Subcutaneous adipose tissue (tissue), 4 donors: Measurements from ENCODE around the gene EXOC6B. TPM values are rescaled to one million over a fixed set of nuclear protein-coding genes. Genes with fewer than 3 reads are reported as not detected.

Experiments
- CTCF ChIP-seq: fragments of 450-650 bp; IDR thresholded peaks from one replicate; pipeline ENCODE4 v1.5.1; 2016; ENCODE audit warnings: low read depth, mild to moderate bottlenecking, control low read depth, antibody characterized with exemption, moderate library complexity
- total RNA-seq, 4 donors: library from RNA; depleted of rRNA; stranded (reverse); fragments of >200 nt; gene quantifications; one replicate each; pipeline ENCODE4 v1.1.0, GENCODE V29; 2016

The EXOC6B gene
- total RNA-seq, 4 donors from 2014 or later = 33.9 to 40.5 (median 38.9) TPM

- TF ChIP-seq CTCF = no peak
These were observed 412.1 kb downstream of the EXOC6B start for GRCh38 chr2:72413716-72414115.

- TF ChIP-seq CTCF = no peak
These were observed 413.6 kb downstream of the EXOC6B start for GRCh38 chr2:72412214-72412613.

GRCh38 chr2:72399879-72400278 is 426.0 kb downstream of the EXOC6B start:
- TF ChIP-seq CTCF = no peak

- TF ChIP-seq CTCF = no peak
These were observed 430.7 kb downstream of the EXOC6B start for GRCh38 chr2:72395096-72395495.

GRCh38 chr2:72394541-72395070 is 431.2 kb downstream of the EXOC6B start:
- TF ChIP-seq CTCF = no peak

GRCh38 chr2:72389447-72389846 is 436.4 kb downstream of the EXOC6B start:
- no peak for TF ChIP-seq CTCF

- no peak for TF ChIP-seq CTCF
These were observed 437.6 kb downstream of the EXOC6B start for GRCh38 chr2:72388263-72388662.

GRCh38 chr2:72386288-72386687 is 439.5 kb downstream of the EXOC6B start:
- TF ChIP-seq CTCF = no peak
